ENCODE results near the gene LIPC. TPM values are rescaled to one million over a fixed set of nuclear protein-coding genes. Genes with fewer than 3 reads are reported as not detected.

The LIPC gene
- total and polyA plus RNA-seq, 8 donors: 0.23 to 7.5 (median 0.76) TPM; not detected in 4

GRCh38 chr15:58476525-58477162, 44.9 kb downstream of the LIPC start:
- Histone ChIP-seq H3K27me3 (no peaks in the 10 kb centered on the region), H3K9me3 (no peaks in the 10 kb centered on the region), H3K27ac (no peak overlapping the region), H3K36me3 (no peaks in the 10 kb centered on the region), H3K4me3 (no peak overlapping the region), H3K4me1 (peaks cover 6 to 51% (median 18%) of the 10 kb centered on the region in 4 donors)
- TF ChIP-seq CTCF (IDR thresholded peaks at IDR 0.05): no peak
- no peak for TF ChIP-seq POLR2AphosphoS5 (IDR thresholded peaks at IDR 0.05)
- no peak for TF ChIP-seq EP300 (IDR thresholded peaks at IDR 0.05)
- TF ChIP-seq POLR2A (IDR thresholded peaks at IDR 0.05): no peak
- 61 to 72% (median 68%) methylated on average over 10 of the region's 10 CpGs for WGBS, 5 donors
- intact Hi-C loops (cut with DNase I; ENCODE audit: low total_unique reads): no loop called here
- DNase-seq: no peak

GRCh38 chr15:58477170-58477569, 45.4 kb downstream of the LIPC start:
- Histone ChIP-seq H3K27ac (no peak overlapping the region), H3K4me1 (peaks cover 6 to 51% (median 18%) of the 10 kb centered on the region in 4 donors), H3K27me3 (no peaks in the 10 kb centered on the region), H3K9me3 (no peaks in the 10 kb centered on the region), H3K4me3 (no peak overlapping the region), H3K36me3 (no peaks in the 10 kb centered on the region)
- DNase-seq: peak in 1 of 2 donors; percentile 60
- WGBS, 5 donors: 36 to 42% (median 39%) methylated on average over 4 of the region's 4 CpGs
- intact Hi-C loops (cut with DNase I; ENCODE audit: low total_unique reads): no loop called here
- TF ChIP-seq POLR2AphosphoS5 (IDR thresholded peaks at IDR 0.05) (no peak), CTCF (IDR thresholded peaks at IDR 0.05) (no peak), POLR2A (IDR thresholded peaks at IDR 0.05) (no peak), EP300 (IDR thresholded peaks at IDR 0.05) (no peak)

- no peak for TF ChIP-seq POLR2A (IDR thresholded peaks at IDR 0.05)
- no peak for TF ChIP-seq POLR2AphosphoS5 (IDR thresholded peaks at IDR 0.05)
- TF ChIP-seq EP300 (IDR thresholded peaks at IDR 0.05): no peak
- TF ChIP-seq CTCF (IDR thresholded peaks at IDR 0.05): no peak
- 97 to 100% (median 100%) methylated on average over 3 of the region's 3 CpGs for WGBS, 5 donors
- H3K27ac ChIP-seq: no peak overlapping the region
Observed at GRCh38 chr15:58478035-58478434, 46.2 kb downstream of the LIPC start.

GRCh38 chr15:58478579-58478978, 46.8 kb downstream of the LIPC start:
- no peaks in the 10 kb centered on the region for H3K27me3 ChIP-seq
- no peaks in the 10 kb centered on the region for H3K9me3 ChIP-seq
- H3K27ac ChIP-seq: no peak overlapping the region
- 89 to 96% (median 93%) methylated on average over 3 of the region's 3 CpGs for whole genome bisulfite sequencing, 5 donors
- no peak for DNase-seq
- TF ChIP-seq EP300 (IDR thresholded peaks at IDR 0.05): no peak
- no peak for TF ChIP-seq POLR2A (IDR thresholded peaks at IDR 0.05)
- TF ChIP-seq POLR2AphosphoS5 (IDR thresholded peaks at IDR 0.05): no peak
- TF ChIP-seq CTCF (IDR thresholded peaks at IDR 0.05): no peak
- intact Hi-C loops (cut with DNase I; ENCODE audit: low total_unique reads): no loop called here
- H3K36me3 ChIP-seq: no peaks in the 10 kb centered on the region
- H3K4me3 ChIP-seq: no peak overlapping the region
- H3K4me1 ChIP-seq: peaks cover 0 to 37% (median 10%) of the 10 kb centered on the region in 4 donors

More at GRCh38 chr15:58478035-58478434, 46.2 kb downstream of the LIPC start:
- H3K36me3 ChIP-seq: no peaks in the 10 kb centered on the region
- no peak overlapping the region for H3K4me3 ChIP-seq
- H3K27me3 ChIP-seq: no peaks in the 10 kb centered on the region
- no peak for DNase-seq
- no peaks in the 10 kb centered on the region for H3K9me3 ChIP-seq
- intact Hi-C loops (cut with DNase I; ENCODE audit: low total_unique reads): no loop called here
- H3K4me1 ChIP-seq: peaks cover under 1 to 42% (median 15%) of the 10 kb centered on the region in 4 donors

All from stomach (tissue), 9 donors.